Measurements from ENCODE around the gene RABIF.

Gene RABIF

DNA sequence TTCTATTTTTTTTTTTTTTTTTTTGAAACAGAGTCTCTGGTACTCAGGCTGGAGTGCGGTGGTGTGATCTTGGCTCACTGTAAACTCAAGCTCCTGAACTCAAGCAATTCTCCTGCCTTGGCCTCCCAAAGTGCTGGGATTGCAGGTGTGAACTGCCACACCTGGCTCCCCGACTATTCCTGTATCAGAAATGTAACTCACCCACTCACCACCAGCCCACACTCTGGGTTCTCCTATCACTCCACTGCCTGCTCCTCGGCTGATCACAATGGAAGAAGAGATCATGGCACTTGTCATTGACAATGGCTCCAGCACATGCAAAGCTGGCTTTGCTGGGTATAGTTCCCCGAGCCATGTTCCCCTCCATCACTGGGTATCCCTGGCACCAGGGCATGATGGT is 15.9 kb downstream of the RABIF start:
- TF ChIP-seq, protein P1, sequence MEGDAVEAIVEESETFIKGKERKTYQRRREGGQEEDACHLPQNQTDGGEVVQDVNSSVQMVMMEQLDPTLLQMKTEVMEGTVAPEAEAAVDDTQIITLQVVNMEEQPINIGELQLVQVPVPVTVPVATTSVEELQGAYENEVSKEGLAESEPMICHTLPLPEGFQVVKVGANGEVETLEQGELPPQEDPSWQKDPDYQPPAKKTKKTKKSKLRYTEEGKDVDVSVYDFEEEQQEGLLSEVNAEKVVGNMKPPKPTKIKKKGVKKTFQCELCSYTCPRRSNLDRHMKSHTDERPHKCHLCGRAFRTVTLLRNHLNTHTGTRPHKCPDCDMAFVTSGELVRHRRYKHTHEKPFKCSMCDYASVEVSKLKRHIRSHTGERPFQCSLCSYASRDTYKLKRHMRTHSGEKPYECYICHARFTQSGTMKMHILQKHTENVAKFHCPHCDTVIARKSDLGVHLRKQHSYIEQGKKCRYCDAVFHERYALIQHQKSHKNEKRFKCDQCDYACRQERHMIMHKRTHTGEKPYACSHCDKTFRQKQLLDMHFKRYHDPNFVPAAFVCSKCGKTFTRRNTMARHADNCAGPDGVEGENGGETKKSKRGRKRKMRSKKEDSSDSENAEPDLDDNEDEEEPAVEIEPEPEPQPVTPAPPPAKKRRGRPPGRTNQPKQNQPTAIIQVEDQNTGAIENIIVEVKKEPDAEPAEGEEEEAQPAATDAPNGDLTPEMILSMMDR (IDR thresholded peaks at IDR 0.05; ENCODE audit: insufficient read depth, low read length): no peak
- TF ChIP-seq GABPA (IDR thresholded peaks at IDR 0.05; ENCODE audit: low read depth) (no peak), POLR2AphosphoS5 (IDR thresholded peaks at IDR 0.05; ENCODE audit: low read depth) (no peak), SPI1 (IDR thresholded peaks at IDR 0.05; ENCODE audit: borderline replicate concordance, low read depth) (no peak)
- TF ChIP-seq, protein P2, sequence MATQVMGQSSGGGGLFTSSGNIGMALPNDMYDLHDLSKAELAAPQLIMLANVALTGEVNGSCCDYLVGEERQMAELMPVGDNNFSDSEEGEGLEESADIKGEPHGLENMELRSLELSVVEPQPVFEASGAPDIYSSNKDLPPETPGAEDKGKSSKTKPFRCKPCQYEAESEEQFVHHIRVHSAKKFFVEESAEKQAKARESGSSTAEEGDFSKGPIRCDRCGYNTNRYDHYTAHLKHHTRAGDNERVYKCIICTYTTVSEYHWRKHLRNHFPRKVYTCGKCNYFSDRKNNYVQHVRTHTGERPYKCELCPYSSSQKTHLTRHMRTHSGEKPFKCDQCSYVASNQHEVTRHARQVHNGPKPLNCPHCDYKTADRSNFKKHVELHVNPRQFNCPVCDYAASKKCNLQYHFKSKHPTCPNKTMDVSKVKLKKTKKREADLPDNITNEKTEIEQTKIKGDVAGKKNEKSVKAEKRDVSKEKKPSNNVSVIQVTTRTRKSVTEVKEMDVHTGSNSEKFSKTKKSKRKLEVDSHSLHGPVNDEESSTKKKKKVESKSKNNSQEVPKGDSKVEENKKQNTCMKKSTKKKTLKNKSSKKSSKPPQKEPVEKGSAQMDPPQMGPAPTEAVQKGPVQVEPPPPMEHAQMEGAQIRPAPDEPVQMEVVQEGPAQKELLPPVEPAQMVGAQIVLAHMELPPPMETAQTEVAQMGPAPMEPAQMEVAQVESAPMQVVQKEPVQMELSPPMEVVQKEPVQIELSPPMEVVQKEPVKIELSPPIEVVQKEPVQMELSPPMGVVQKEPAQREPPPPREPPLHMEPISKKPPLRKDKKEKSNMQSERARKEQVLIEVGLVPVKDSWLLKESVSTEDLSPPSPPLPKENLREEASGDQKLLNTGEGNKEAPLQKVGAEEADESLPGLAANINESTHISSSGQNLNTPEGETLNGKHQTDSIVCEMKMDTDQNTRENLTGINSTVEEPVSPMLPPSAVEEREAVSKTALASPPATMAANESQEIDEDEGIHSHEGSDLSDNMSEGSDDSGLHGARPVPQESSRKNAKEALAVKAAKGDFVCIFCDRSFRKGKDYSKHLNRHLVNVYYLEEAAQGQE (IDR thresholded peaks at IDR 0.05; ENCODE audit: insufficient replicate concordance, low read depth): no peak
- no peak overlapping the region for H3K27ac ChIP-seq (replicated peaks)
- H3K27me3 ChIP-seq (ENCODE audit: insufficient read depth, poor library complexity, severe bottlenecking): no peaks in the 10 kb centered on the region
- no peak overlapping the region for H3K4me3 ChIP-seq (replicated peaks; ENCODE audit: insufficient read depth, low read length)
- DNase-seq (ENCODE audit: low read depth in 1 of 2, low spot score in 1 of 2): no peak

GRCh38 chr1:202871367-202871766 is 17.6 kb downstream of the RABIF start:
- no peak overlapping the region for H3K4me3 ChIP-seq (replicated peaks; ENCODE audit: insufficient read depth, low read length)
- no peak overlapping the region for H3K27ac ChIP-seq (replicated peaks)
- TF ChIP-seq, protein P2 (IDR thresholded peaks at IDR 0.05; ENCODE audit: insufficient replicate concordance, low read depth): no peak
- TF ChIP-seq POLR2AphosphoS5 (IDR thresholded peaks at IDR 0.05; ENCODE audit: low read depth): no peak
- TF ChIP-seq GABPA (IDR thresholded peaks at IDR 0.05; ENCODE audit: low read depth): no peak
- TF ChIP-seq, protein P1 (IDR thresholded peaks at IDR 0.05; ENCODE audit: insufficient read depth, low read length): no peak
- no peak for TF ChIP-seq SPI1 (IDR thresholded peaks at IDR 0.05; ENCODE audit: borderline replicate concordance, low read depth)
- no peak for DNase-seq (ENCODE audit: low read depth in 1 of 2, low spot score in 1 of 2)
- no peaks in the 10 kb centered on the region for H3K27me3 ChIP-seq (ENCODE audit: insufficient read depth, poor library complexity, severe bottlenecking)

GRCh38 chr1:202862679-202863560 is 26.0 kb downstream of the RABIF start:
- DNase-seq (ENCODE audit: low read depth in 1 of 2, low spot score in 1 of 2): no peak
- no peak overlapping the region for H3K4me3 ChIP-seq (replicated peaks; ENCODE audit: insufficient read depth, low read length)
- no peaks in the 10 kb centered on the region for H3K27me3 ChIP-seq (ENCODE audit: insufficient read depth, poor library complexity, severe bottlenecking)
- no peak overlapping the region for H3K27ac ChIP-seq (replicated peaks)
- TF ChIP-seq POLR2AphosphoS5 (IDR thresholded peaks at IDR 0.05; ENCODE audit: low read depth) (no peak), GABPA (IDR thresholded peaks at IDR 0.05; ENCODE audit: low read depth) (no peak), SPI1 (IDR thresholded peaks at IDR 0.05; ENCODE audit: borderline replicate concordance, low read depth) (no peak)
- TF ChIP-seq, protein P1 (IDR thresholded peaks at IDR 0.05; ENCODE audit: insufficient read depth, low read length): no peak
- TF ChIP-seq, protein P2 (IDR thresholded peaks at IDR 0.05; ENCODE audit: insufficient replicate concordance, low read depth): no peak
